ENCODE results near the gene CD69. TPM values are rescaled to one million over a fixed set of nuclear protein-coding genes. Genes with fewer than 3 reads are reported as not detected.

Gene CD69
- total RNA-seq, 1 experiment from 2014 or later: not detected

DNA sequence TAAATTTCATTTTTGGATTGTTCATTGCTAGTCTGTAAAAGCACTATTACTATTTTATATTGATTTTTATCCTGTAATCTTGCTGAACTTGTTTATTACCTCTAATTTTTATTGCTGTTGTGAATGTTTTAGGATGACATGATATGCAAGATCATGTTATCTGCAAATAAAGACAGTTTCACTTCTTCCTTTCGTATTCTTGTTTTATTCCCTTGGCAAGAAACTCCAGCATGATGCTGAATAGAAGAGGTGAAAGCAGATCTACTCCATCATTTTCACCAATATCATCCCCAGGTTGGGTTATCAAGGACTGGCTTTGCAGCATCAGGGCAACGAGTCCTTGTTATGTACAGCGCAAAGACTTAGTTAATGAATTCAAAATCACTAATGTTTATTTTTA lies 25.1 kb downstream of the CD69 start:
- H3K14ac ChIP-seq (ENCODE audit: insufficient read depth, low read length): no peak overlapping the region
- H2BK12ac ChIP-seq (ENCODE audit: insufficient read length, low read depth, low read length): no peak overlapping the region
- no peak overlapping the region for H4K8ac ChIP-seq (replicated peaks; ENCODE audit: insufficient read length, low read depth, low read length)
- H3K23me2 ChIP-seq (ENCODE audit: insufficient read length, low read depth, low read length, poor library complexity, severe bottlenecking): no peaks in the 10 kb centered on the region
- H3K4me2 ChIP-seq (ENCODE audit: insufficient read depth, insufficient read length, low read length): no peak overlapping the region
- H4K20me1 ChIP-seq (ENCODE audit: control insufficient read depth, insufficient read depth, insufficient read length): no peaks in the 10 kb centered on the region
- H3K23ac ChIP-seq (ENCODE audit: insufficient read length, low read depth, low read length): no peak overlapping the region
- Mint-ChIP-seq H3K4me3 (no peak overlapping the region), H3K4me1 (no peaks in the 10 kb centered on the region), H3K27me3 (ENCODE audit: low read depth) (no peaks in the 10 kb centered on the region), H3K9me3 (no peaks in the 10 kb centered on the region; a peak in 1 of 5 replicates), H3K27ac (no peak overlapping the region), H3K36me3 (ENCODE audit: insufficient read depth in 1 of 3, low read depth in 3 of 3) (no peaks in the 10 kb centered on the region; a peak in 1 of 7 replicates)
- no peak overlapping the region for H3K9ac ChIP-seq (ENCODE audit: extremely low read depth, insufficient read length, low read length)
- H4K5ac ChIP-seq (ENCODE audit: insufficient read length, low read depth, low read length): no peak overlapping the region
- H2BK120ac ChIP-seq (ENCODE audit: low read depth, low read length, poor library complexity, severe bottlenecking): no peak overlapping the region
- H2AK5ac ChIP-seq (ENCODE audit: insufficient read length, low read length): no peak overlapping the region
- H3K27ac ChIP-seq (ENCODE audit: insufficient read length, low read depth, low read length): no peak overlapping the region
- H3T11ph ChIP-seq (ENCODE audit: low read length): no peak overlapping the region
- H3K79me2 ChIP-seq (ENCODE audit: insufficient read depth, low read length): no peaks in the 10 kb centered on the region
- H3K9me3 ChIP-seq (ENCODE audit: control insufficient read depth, low read depth, low read length): no peaks in the 10 kb centered on the region
- WGBS (ENCODE audit: extremely low coverage, insufficient read length, low lambda C conversion rate): no CpG with 5 or more reads among the region's 3 CpGs
- no peak overlapping the region for H4K91ac ChIP-seq (ENCODE audit: insufficient read length, low read depth, low read length)
- TF ChIP-seq, protein P1, sequence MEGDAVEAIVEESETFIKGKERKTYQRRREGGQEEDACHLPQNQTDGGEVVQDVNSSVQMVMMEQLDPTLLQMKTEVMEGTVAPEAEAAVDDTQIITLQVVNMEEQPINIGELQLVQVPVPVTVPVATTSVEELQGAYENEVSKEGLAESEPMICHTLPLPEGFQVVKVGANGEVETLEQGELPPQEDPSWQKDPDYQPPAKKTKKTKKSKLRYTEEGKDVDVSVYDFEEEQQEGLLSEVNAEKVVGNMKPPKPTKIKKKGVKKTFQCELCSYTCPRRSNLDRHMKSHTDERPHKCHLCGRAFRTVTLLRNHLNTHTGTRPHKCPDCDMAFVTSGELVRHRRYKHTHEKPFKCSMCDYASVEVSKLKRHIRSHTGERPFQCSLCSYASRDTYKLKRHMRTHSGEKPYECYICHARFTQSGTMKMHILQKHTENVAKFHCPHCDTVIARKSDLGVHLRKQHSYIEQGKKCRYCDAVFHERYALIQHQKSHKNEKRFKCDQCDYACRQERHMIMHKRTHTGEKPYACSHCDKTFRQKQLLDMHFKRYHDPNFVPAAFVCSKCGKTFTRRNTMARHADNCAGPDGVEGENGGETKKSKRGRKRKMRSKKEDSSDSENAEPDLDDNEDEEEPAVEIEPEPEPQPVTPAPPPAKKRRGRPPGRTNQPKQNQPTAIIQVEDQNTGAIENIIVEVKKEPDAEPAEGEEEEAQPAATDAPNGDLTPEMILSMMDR (conservative IDR thresholded peaks at IDR 0.05): no peak
- no peak overlapping the region for H2BK5ac ChIP-seq (ENCODE audit: insufficient read length, low read length)
- DNase-seq: no peak
- no peak overlapping the region for H3K4ac ChIP-seq (ENCODE audit: low read depth, low read length)
- H3K79me1 ChIP-seq (ENCODE audit: insufficient read depth, low read depth, low read length, poor library complexity, severe bottlenecking): no peaks in the 10 kb centered on the region
- H2AFZ ChIP-seq (ENCODE audit: low read length): no peak overlapping the region
- no peaks in the 10 kb centered on the region for H3K27me3 ChIP-seq (ENCODE audit: insufficient read depth, low read length)
- no peaks in the 10 kb centered on the region for H3K4me1 ChIP-seq (ENCODE audit: insufficient read depth, low read length)
- H2BK20ac ChIP-seq (ENCODE audit: low read depth, low read length, poor library complexity, severe bottlenecking): no peak overlapping the region
- H2BK15ac ChIP-seq (ENCODE audit: low read depth, low read length): no peak overlapping the region
- H3K18ac ChIP-seq (ENCODE audit: insufficient read length, low read depth, low read length): no peak overlapping the region
- H3K56ac ChIP-seq (ENCODE audit: insufficient read length, low read depth, low read length): no peak overlapping the region

All from H9 (cell line).